ENCODE measurements around the gene PANK4. TPM values are rescaled to one million over a fixed set of nuclear protein-coding genes. Genes with fewer than 3 reads are reported as not detected.

Gene PANK4
- total and polyA plus RNA-seq, 2 donors (not counting 3 experiments of a cell fraction or from before 2014, with no cell fraction given) = 22.1 to 34.0 TPM

DNA sequence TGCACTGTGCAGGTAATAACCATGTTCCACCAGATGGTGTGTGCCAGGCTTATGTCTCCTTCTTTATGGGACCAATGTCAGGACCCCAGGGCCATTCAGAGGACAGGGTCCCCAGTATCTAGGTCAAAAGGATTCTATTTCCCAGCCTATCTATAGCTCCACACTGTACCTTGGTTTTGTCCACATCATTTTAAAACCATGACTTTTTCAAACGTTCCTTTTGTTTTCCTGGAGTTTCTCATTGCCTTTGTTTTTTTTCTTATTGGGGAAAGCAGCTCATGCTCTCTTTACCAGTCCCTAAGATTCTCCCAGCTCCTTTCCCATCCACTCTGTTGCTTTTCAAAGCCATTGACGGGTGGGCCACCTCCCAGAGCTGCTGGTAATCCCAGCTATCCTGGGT, 37.7 kb downstream of the PANK4 start:
- DNase-seq (ENCODE audit: low read depth, low spot score) (no peak), FAIRE-seq (no peak)
- Histone ChIP-seq H3K9me1 (replicated peaks; ENCODE audit: control insufficient read depth, extremely low read depth, insufficient read depth, low read length) (no peaks in the 10 kb centered on the region), H4K20me1 (replicated peaks; ENCODE audit: control insufficient read depth, extremely low read depth, insufficient read depth, low read length) (no peaks in the 10 kb centered on the region), H3K79me2 (ENCODE audit: control insufficient read depth, insufficient read depth, low read length) (no peaks in the 10 kb centered on the region), H2AFZ (ENCODE audit: low read depth, low read length) (no peak overlapping the region), H3K9me3 (replicated peaks; ENCODE audit: control insufficient read depth, insufficient read depth, low read length) (no peaks in the 10 kb centered on the region), H3K27ac (ENCODE audit: insufficient read depth, low read depth, low read length) (no peak overlapping the region), H3K4me3 (replicated peaks in 1 of 3; ENCODE audit: insufficient read depth in 1 of 3, low read depth in 1 of 3, low read length in 3 of 3) (no peak overlapping the region), H3K9ac (replicated peaks; ENCODE audit: extremely low read depth, insufficient read depth, low read length) (no peak overlapping the region), H3K4me1 (ENCODE audit: control insufficient read depth, extremely low read depth, insufficient read depth, low read length) (no peaks in the 10 kb centered on the region), H3K4me2 (ENCODE audit: insufficient read depth, low read length) (no peak overlapping the region), H3K36me3 (ENCODE audit: control insufficient read depth in 2 of 2, extremely low read depth in 1 of 2, insufficient read depth in 2 of 2, low read length in 2 of 2) (no peaks in the 10 kb centered on the region), H3K27me3 (ENCODE audit: control insufficient read depth in 2 of 2, insufficient read depth in 2 of 2, low read length in 2 of 2) (no peaks in the 10 kb centered on the region)
- intact Hi-C loops (cut with micrococcal nuclease) (no loop called here), dilution Hi-C loops (cut with MboI; ENCODE audit: extremely low pct_ligation_motif_present, low sequenced_read_pairs) (no loop called here)
- ChIA-PET POLR2A (no interaction called here), CTCF (interaction anchor here (0.6 to 1.0 kb wide), 2 partner anchors 28 to 37 kb away, joined by 3 read pairs; no protein-coding TSS in a partner anchor)
- no peak for TF ChIP-seq EZH2 (IDR thresholded peaks at IDR 0.05; ENCODE audit: borderline replicate concordance, low read depth, low read length, severe bottlenecking)
- no TSS peak for BruUV-seq (replicated peaks)

DNA sequence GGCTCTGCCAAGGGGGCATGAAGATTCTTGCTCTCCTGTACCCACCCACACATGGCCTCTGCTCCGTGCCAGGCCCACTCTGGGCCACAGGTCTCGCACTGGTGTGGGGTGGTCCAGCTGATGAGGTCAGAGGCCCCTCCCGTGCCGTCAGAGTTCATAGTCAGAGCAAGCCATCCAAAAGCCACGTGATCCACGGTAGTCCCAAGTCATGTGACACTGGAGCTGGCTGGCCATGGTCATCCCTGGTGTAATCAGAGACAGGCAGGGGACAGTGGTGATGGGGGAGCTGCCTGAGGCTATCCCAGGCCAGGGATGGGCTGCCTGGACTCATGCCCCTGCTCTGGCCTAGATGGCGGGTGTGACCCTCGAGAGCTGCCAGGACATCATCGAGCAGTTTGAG, 39.8 kb downstream of the PANK4 start:
- no peak for FAIRE-seq

More for the DNA sequence above, 39.8 kb downstream of the PANK4 start:
- CTCF ChIA-PET = no interaction called here
- no peak for DNase-seq (ENCODE audit: low read depth, low spot score)
- intact Hi-C loops (cut with micrococcal nuclease) (no loop called here), dilution Hi-C loops (cut with MboI; ENCODE audit: extremely low pct_ligation_motif_present, low sequenced_read_pairs) (no loop called here)
- Histone ChIP-seq H3K4me1 (ENCODE audit: control insufficient read depth, extremely low read depth, insufficient read depth, low read length) (no peaks in the 10 kb centered on the region), H3K27ac (ENCODE audit: insufficient read depth, low read depth, low read length) (no peak overlapping the region), H3K4me3 (replicated peaks in 1 of 3; ENCODE audit: insufficient read depth in 1 of 3, low read depth in 1 of 3, low read length in 3 of 3) (no peak overlapping the region), H3K36me3 (ENCODE audit: control insufficient read depth in 2 of 2, extremely low read depth in 1 of 2, insufficient read depth in 2 of 2, low read length in 2 of 2) (no peaks in the 10 kb centered on the region), H3K9me1 (replicated peaks; ENCODE audit: control insufficient read depth, extremely low read depth, insufficient read depth, low read length) (no peaks in the 10 kb centered on the region), H4K20me1 (replicated peaks; ENCODE audit: control insufficient read depth, extremely low read depth, insufficient read depth, low read length) (no peaks in the 10 kb centered on the region), H3K9ac (replicated peaks; ENCODE audit: extremely low read depth, insufficient read depth, low read length) (no peak overlapping the region), H3K4me2 (ENCODE audit: insufficient read depth, low read length) (no peak overlapping the region), H2AFZ (ENCODE audit: low read depth, low read length) (no peak overlapping the region), H3K27me3 (ENCODE audit: control insufficient read depth in 2 of 2, insufficient read depth in 2 of 2, low read length in 2 of 2) (no peaks in the 10 kb centered on the region), H3K9me3 (replicated peaks; ENCODE audit: control insufficient read depth, insufficient read depth, low read length) (no peaks in the 10 kb centered on the region), H3K79me2 (ENCODE audit: control insufficient read depth, insufficient read depth, low read length) (no peaks in the 10 kb centered on the region)
- no TSS peak for BruUV-seq (replicated peaks)
- no peak for TF ChIP-seq EZH2 (IDR thresholded peaks at IDR 0.05; ENCODE audit: borderline replicate concordance, low read depth, low read length, severe bottlenecking)
- TF ChIP-seq, protein P1, sequence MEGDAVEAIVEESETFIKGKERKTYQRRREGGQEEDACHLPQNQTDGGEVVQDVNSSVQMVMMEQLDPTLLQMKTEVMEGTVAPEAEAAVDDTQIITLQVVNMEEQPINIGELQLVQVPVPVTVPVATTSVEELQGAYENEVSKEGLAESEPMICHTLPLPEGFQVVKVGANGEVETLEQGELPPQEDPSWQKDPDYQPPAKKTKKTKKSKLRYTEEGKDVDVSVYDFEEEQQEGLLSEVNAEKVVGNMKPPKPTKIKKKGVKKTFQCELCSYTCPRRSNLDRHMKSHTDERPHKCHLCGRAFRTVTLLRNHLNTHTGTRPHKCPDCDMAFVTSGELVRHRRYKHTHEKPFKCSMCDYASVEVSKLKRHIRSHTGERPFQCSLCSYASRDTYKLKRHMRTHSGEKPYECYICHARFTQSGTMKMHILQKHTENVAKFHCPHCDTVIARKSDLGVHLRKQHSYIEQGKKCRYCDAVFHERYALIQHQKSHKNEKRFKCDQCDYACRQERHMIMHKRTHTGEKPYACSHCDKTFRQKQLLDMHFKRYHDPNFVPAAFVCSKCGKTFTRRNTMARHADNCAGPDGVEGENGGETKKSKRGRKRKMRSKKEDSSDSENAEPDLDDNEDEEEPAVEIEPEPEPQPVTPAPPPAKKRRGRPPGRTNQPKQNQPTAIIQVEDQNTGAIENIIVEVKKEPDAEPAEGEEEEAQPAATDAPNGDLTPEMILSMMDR (IDR thresholded peaks at IDR 0.05; ENCODE audit: extremely low read depth in 1 of 2, insufficient read depth in 1 of 2, low read depth in 1 of 2, low read length in 2 of 2) = no peak
- TF ChIP-seq JUN (IDR thresholded peaks at IDR 0.05; ENCODE audit: borderline replicate concordance, insufficient read depth, insufficient read length, low read depth) = no peak
- no peak for TF ChIP-seq POLR2A (IDR thresholded peaks at IDR 0.05; ENCODE audit: low read depth, low read length)
- TF ChIP-seq, protein P2, sequence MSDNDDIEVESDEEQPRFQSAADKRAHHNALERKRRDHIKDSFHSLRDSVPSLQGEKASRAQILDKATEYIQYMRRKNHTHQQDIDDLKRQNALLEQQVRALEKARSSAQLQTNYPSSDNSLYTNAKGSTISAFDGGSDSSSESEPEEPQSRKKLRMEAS (IDR thresholded peaks at IDR 0.05; ENCODE audit: insufficient read depth, insufficient read length) = no peak
- no peak for TF ChIP-seq MYC (IDR thresholded peaks at IDR 0.05; ENCODE audit: low read depth, low read length)
- no peak for TF ChIP-seq POLR2AphosphoS5 (IDR thresholded peaks at IDR 0.05; ENCODE audit: insufficient read depth, low read depth, low read length)
- TF ChIP-seq GATA2 (IDR thresholded peaks at IDR 0.05; ENCODE audit: insufficient read depth, insufficient read length, low read depth, low read length) = no peak
- TF ChIP-seq FOS (IDR thresholded peaks at IDR 0.05; ENCODE audit: borderline replicate concordance, insufficient read depth, low read length) = no peak
- POLR2A ChIA-PET = no interaction called here

All from endothelial cell of umbilical vein (primary cell).